HG03354 (cell line): ENCODE results near the gene TEKT2.

Source experiments
- ATAC-seq: cut with Tn5 transposase; IDR thresholded peaks from one replicate; pipeline ENCODE4 v1.9.1; 2021; ENCODE audit warnings: mild to moderate bottlenecking; ENCODE audit not compliant: unreplicated experiment, poor library complexity, severe bottlenecking

TEKT2 gene, protein sequence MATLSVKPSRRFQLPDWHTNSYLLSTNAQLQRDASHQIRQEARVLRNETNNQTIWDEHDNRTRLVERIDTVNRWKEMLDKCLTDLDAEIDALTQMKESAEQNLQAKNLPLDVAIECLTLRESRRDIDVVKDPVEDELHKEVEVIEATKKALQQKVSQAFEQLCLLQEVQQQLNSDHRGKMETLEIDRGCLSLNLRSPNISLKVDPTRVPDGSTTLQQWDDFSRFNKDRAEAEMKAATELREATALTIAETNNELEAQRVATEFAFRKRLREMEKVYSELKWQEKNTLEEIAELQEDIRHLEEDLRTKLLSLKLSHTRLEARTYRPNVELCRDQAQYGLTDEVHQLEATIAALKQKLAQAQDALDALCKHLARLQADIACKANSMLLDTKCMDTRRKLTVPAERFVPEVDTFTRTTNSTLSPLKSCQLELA

DNA sequence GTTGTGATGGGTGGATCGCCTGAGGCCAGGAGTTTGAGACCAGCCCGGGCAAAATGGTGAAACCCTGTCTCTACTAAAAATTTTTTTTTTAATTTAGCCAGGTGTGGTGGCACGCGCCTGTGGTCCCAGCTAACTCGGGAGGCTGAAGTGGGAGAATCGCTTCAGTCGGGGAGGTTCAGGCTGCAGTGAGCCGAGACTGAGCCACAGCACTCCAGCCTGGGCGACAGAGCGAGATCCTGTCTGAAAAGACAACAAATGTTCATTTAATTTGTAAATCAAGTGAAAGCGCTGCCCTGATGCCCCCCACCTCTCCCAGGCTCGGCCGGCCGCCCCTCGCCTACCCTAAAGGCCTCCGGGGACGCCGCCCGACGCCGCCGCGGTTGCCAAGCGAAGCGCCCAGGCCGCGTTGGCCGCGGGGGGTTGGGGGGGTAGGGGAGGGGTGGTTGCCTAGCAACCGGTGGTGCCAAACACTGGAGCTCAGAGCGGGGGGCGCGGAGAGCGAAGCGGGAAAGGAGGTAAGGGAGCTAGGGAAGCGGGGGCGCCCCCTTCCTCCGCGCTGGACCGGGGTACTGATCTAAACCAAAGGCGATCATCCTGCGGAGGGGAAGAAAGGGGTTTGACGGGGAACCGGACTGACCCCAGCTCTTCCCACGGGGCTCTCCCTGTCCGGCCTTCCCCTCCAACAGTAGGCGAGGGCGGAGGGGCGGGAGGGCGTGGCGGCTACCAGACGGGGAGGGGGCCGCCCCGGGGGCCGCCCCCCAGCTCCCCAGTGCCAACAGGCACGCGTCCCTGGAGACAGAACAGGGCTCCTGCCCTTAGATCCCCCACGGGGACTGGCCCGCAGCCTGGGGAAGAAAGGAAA is at the start of gene TEKT2:
Gene TEKT2 (plus strand): TSS at position 460 of the 862 bp plus-strand sequence. CDS start 828 bp downstream, outside the sequence.
- ATAC-seq = no peak

GRCh38 chr1:36034692-36035091 is 49.2 kb upstream of the TEKT2 start:
- ATAC-seq = no peak

DNA sequence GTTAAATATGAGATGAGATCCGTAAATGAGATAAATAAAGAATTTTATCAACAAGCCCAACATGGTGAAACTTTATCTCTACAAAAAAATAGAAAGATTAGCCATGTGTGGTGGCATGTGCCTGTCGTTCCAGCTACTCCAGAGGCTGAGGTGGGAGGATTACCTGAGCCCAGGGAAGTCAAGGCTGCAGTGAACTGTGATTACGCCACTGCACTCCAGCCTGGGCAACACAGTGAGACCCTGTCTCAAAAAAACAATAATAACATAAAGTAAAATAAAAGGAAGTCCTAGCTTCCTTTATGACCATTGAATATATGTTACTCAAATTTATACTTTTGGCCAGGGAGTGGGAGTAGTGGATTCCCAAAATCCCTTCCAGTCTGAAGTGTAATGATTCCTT is 48.7 kb upstream of the TEKT2 start:
- ATAC-seq = no peak

DNA sequence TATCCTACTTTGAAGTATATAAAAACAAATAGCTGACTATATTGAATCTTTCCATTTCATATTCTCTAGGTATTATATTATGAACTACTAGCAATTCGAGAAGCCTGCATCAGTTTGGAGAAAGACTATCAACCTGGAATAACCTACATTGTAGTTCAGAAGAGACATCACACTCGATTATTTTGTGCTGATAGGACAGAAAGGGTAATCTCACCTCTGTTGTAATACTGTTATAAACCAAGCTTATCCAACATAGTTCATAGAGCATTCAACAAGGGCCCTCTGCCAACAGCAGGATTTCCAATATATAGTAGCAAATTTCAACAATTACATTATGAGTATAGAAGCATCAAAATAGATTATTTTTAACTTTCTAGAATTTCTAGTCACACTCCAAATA is 43.7 kb upstream of the TEKT2 start:
- ATAC-seq = no peak

GRCh38 chr1:36051821-36052220 is 32.1 kb upstream of the TEKT2 start:
- no peak for ATAC-seq

GRCh38 chr1:36053978-36054377 is 29.9 kb upstream of the TEKT2 start:
- no peak for ATAC-seq

DNA sequence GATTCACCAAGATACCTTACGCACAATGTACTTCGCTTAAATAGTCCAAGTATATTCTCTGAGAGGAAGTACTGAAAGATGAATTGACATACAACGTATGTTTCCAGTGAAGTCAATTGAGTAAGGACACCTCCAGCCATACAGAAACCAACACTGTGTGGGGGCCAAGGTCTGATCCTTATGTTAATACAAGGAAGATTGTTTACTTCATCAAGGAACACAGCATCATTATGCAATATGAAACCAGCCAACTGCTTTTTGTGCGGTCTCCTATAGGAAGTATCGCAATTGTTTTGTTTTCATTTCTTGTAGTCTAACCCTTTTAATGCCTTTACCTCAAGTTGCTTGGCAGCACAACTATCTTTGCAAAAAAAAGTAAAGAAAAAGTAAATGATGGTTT is 28.2 kb upstream of the TEKT2 start:
- no peak for ATAC-seq

- ATAC-seq = no peak
These were observed 21.6 kb upstream of the TEKT2 start for GRCh38 chr1:36062315-36062714.

DNA sequence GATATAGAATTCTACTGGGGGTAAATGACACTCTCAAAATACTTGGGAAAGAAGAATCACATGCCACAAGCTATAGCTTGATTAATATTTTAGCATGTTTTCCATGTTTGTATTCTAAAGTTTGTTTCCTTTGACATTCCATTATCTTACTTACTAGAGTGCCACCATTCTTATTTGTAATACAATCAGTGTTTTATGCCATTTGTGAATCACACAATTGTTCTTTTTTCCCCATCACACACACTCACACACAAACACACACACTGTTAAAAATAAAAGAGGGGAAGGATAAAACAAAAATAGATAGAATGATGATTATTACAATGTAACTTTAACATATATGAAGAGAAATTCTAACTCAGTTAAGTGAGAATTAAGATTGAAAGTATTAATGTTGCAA is 16.0 kb upstream of the TEKT2 start:
- ATAC-seq = no peak

GRCh38 chr1:36068866-36069265 is 15.0 kb upstream of the TEKT2 start:
- no peak for ATAC-seq

DNA sequence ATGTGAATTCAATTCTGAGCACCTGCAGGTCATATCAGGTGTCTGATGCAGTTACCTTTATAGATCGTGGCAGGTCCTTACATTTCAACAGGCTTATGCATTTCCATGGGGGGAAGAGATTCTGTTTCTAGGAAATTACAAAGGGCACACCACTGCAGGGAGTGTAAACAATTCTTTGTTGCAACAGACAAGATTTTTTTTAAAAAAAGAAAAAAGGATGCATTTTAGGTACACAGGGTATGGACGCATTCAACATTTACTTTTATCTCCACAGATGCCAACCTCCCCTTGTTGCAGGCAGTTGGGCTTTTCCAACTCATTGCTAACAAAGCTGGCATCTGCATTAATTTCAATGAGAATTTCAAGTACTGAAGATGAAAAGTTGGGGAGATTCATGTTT is 13.5 kb upstream of the TEKT2 start:
- ATAC-seq = no peak

DNA sequence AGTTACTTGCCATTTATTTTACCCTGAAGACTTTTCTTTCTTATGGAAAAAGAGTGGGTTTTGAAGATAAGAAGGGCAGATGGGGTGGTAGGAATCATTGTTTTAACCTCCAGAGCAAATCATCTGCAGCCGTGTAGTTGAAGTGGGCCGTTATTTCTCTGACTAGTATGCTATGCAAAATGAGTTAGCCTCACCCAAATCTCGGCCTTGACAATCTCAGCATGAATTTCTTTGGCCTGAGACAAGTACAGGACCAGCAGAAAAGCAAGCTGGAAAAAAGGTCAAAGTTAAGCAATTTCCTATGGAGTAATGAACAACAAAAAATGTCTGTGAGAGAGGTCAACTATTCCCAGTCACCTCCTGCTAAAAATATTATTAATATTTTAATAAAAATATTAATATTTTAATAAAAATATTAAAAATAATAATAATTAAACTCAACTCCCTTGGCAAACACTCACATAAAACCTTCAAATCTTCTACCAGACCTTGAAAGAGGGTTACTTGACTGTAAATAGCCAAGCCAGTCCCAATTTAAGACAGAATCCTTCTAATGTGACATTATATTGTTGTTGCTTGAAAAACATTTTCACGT is 6.8 kb upstream of the TEKT2 start:
- no peak for ATAC-seq

DNA sequence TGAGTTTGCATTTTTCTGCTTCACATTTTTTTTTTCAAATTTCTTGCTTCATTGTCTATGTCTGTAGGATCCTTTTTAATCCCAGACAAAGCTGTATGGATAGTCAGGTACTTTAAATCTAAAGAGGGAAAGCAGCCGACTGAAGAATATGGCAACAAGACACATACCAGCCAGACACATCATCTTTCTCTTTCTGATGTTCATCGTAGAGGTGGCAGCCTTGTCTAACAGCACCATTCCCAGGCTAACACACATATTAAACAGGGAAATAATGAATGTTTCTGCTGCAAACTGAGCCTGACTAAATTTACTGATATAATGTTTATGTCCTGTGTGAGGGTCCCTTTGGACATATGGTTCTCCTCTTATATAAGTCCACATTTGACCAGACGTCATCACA is 3.7 kb upstream of the TEKT2 start:
- ATAC-seq = no peak

DNA sequence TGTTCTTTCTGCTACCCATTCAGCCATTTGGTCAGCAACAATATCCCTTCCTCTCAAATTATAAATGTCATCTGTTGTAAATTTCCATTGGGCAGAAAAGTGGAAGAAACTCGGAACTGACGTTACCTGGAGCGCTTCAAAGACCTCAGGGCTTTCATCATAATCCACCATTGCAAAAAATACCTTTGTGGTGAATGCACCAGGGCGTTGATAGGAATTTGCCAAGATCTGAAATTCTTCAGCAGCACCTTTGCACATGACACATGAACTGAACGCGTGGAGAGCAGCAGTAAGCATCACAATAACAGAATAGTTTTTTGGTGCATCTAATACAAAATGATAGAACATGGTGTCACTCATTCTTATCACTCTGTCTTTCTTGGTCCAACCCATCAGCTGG is 3.1 kb upstream of the TEKT2 start:
- no peak for ATAC-seq

- no peak for ATAC-seq
These were observed 1.9 kb upstream of the TEKT2 start for GRCh38 chr1:36081926-36082485.

- ATAC-seq = no peak
These were observed 675 bp upstream of the TEKT2 start for GRCh38 chr1:36083219-36083618.

GRCh38 chr1:36084497-36085115 is 712 bp downstream of the TEKT2 start:
- no peak for ATAC-seq

DNA sequence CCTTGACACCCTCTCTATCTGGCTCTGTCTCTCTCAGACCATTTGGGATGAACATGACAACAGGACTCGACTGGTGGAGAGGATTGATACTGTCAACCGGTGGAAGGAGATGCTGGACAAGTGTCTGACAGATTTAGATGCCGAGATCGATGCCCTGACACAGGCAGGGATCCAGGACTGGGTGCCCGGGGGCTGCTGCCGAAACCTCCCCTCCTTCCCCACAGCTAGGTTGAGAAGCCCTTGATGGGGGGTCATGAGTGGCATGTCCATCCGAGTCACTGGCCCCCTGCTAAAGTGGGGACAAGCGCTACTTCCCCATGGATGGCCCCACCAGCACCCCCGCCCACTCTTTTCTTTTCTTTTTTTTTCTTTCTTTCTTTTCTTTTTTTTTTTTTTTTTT is 1.2 kb downstream of the TEKT2 start:
- ATAC-seq = no peak

GRCh38 chr1:36085686-36086526 is 2.0 kb downstream of the TEKT2 start:
- ATAC-seq = no peak
